GM21528 (cell line): ENCODE data around the gene MPV17.
"Not testable (repeated sequence)": the region's sequence is repeated elsewhere in the genome, so short reads cannot be mapped to it uniquely, and the experiment has no call there.

Source experiments
- ATAC-seq: cut with Tn5 transposase; IDR thresholded peaks from one replicate; pipeline ENCODE4 v1.9.1; 2021; ENCODE audit warnings: mild to moderate bottlenecking, moderate library complexity; ENCODE audit not compliant: unreplicated experiment, low FRiP score

MPV17 gene

GRCh38 chr2:27322766-27323595 is at the start of gene MPV17:
Gene MPV17, minus strand, starts transcription at chr2:27323097. Its CDS starts 580 bp downstream, at chr2:27322517.
- peak; percentile 85 for ATAC-seq

GRCh38 chr2:27370816-27371620 is 48.1 kb upstream of the MPV17 start:
- ATAC-seq, result peak; percentile 32

GRCh38 chr2:27370026-27370815 is 47.3 kb upstream of the MPV17 start, which contains the start of the genes EIF2B4 and SNX17:
Gene EIF2B4, minus strand, starts transcription at chr2:27370338. Its CDS starts 24 bp downstream, at chr2:27370314.
Gene SNX17, plus strand, starts transcription at chr2:27370616. Its CDS starts 128 bp downstream, at chr2:27370744.
- ATAC-seq, result peak; percentile 89

GRCh38 chr2:27369471-27370025 is 46.7 kb upstream of the MPV17 start:
- ATAC-seq, result no peak

GRCh38 chr2:27363933-27364332 is 41.0 kb upstream of the MPV17 start:
- no peak for ATAC-seq

- ATAC-seq, result no peak
Observed at GRCh38 chr2:27362678-27363420, 40.0 kb upstream of the MPV17 start.

- peak; percentile 76 for ATAC-seq
Observed at GRCh38 chr2:27356382-27357181, 33.7 kb upstream of the MPV17 start, which contains the start of gene GTF3C2. Gene GTF3C2, minus strand, starts transcription at chr2:27356764. Its CDS starts 13,210 bp downstream, at chr2:27343554.

- ATAC-seq, result peak; percentile 41
Observed at GRCh38 chr2:27356056-27356381, 33.1 kb upstream of the MPV17 start.

GRCh38 chr2:27354597-27354927 is 31.7 kb upstream of the MPV17 start:
- ATAC-seq, result no peak

- no peak for ATAC-seq
Observed at GRCh38 chr2:27353762-27354596, 31.1 kb upstream of the MPV17 start.

- ATAC-seq, result not testable (repeated sequence)
Observed at GRCh38 chr2:27353386-27353761, 30.5 kb upstream of the MPV17 start.

GRCh38 chr2:27351802-27352598 is 29.1 kb upstream of the MPV17 start:
- ATAC-seq, result no peak

- no peak for ATAC-seq
Observed at GRCh38 chr2:27350106-27350693, 27.3 kb upstream of the MPV17 start.

GRCh38 chr2:27347641-27348040 is 24.7 kb upstream of the MPV17 start:
- no peak for ATAC-seq

GRCh38 chr2:27336173-27336572 is 13.3 kb upstream of the MPV17 start:
- ATAC-seq, result no peak

- no peak for ATAC-seq
Observed at GRCh38 chr2:27335311-27335710, 12.4 kb upstream of the MPV17 start.

GRCh38 chr2:27324720-27325119 is 1.8 kb upstream of the MPV17 start:
- ATAC-seq, result no peak
